Upper lobe of left lung (tissue), 6 donors: Measurements from ENCODE around the gene TPT1. TPM values are rescaled to one million over a fixed set of nuclear protein-coding genes. Genes with fewer than 3 reads are reported as not detected.

Experiments used
- ATAC-seq, 2 donors: fragments of 200-7000 bp; cut with Tn5 transposase; one replicate each; pipeline ENCODE4 v1.9.1; 2022; ENCODE audit warnings: mild to moderate bottlenecking in 2 of 2, moderate library complexity in 2 of 2; ENCODE audit not compliant: low FRiP score in 2 of 2
- DNase-seq, 2 donors: peaks; one replicate each; pipeline ENCODE4 v3.0.0-alpha.2; 2019 to 2020
- H3K27ac ChIP-seq, 4 donors: fragments of 200-600 bp; sonication (generic); one replicate each; pipeline ENCODE4 v1.5.1; 2016 to 2019
- H3K27me3 ChIP-seq, 4 donors: fragments of 200-600 bp; sonication (generic); one replicate each; pipeline ENCODE4 v1.5.1; 2017 to 2019
- H3K36me3 ChIP-seq, 4 donors: fragments of 200-600 bp; sonication (generic); one replicate each; pipeline ENCODE4 v1.5.1; 2016 to 2019
- H3K4me1 ChIP-seq, 4 donors: fragments of 200-600 bp; sonication (generic); one replicate each; pipeline ENCODE4 v1.5.1; 2018 to 2019
- H3K4me3 ChIP-seq, 4 donors: fragments of 200-600 bp; sonication (generic); one replicate each; pipeline ENCODE4 v1.5.1; 2017 to 2019; ENCODE audit warnings: mild to moderate bottlenecking in 2 of 4, moderate library complexity in 1 of 4
- H3K9me3 ChIP-seq, 4 donors: fragments of 200-600 bp; sonication (generic); one replicate each; pipeline ENCODE4 v1.5.1; 2018 to 2019
- CTCF ChIP-seq, 6 experiments: fragments of 450-650 bp in 4 of 6; fragments of 200-600 bp in 2 of 6; sonication (generic) in 2 of 6; IDR thresholded peaks; one replicate each; pipeline ENCODE4 v1.5.1; 2016 to 2019; ENCODE audit warnings: antibody characterized with exemption in 6 of 6
- EP300 ChIP-seq, 4 donors: sonication (generic); formaldehyde crosslinking; IDR thresholded peaks; one replicate each; pipeline ENCODE4 v1.5.1; 2017; ENCODE audit warnings: antibody characterized with exemption in 4 of 4, control low read depth in 2 of 4
- POLR2A ChIP-seq, 4 donors: fragments of 450-650 bp; IDR thresholded peaks; one replicate each; pipeline ENCODE4 v1.5.1; 2016 to 2017; ENCODE audit warnings: antibody characterized with exemption in 4 of 4, mild to moderate bottlenecking in 2 of 4
- POLR2AphosphoS5 ChIP-seq, 2 donors: sonication (generic); formaldehyde crosslinking; IDR thresholded peaks; one replicate each; pipeline ENCODE4 v1.5.1; 2017; ENCODE audit warnings: antibody characterized with exemption in 2 of 2
- WGBS, 2 donors: methylation state at CpG; one replicate each; pipeline ENCODE4 v1.1.5; 2017 to 2018; 5-methylcytosine and 5-hydroxymethylcytosine counted together
- total RNA-seq, 6 donors: library from RNA; depleted of rRNA in 4 of 6; stranded (reverse); fragments of >200 nt in 4 of 6; gene quantifications; one replicate each; pipeline versions ENCODE4 v1.1.0 to v1.2.1, GENCODE V29; 2016 to 2021
- donor health status: DM: no; HTN: no; CAD: no; lungs with moderate emphysema.
- donor health status: DM: no; HTN: yes; CAD: no; lungs with severe emphysema.

Gene TPT1
- total RNA-seq, 6 donors from 2014 or later = 1,931 to 4,546 (median 2,844) TPM

GRCh38 chr13:45341799-45342500 lies 967 bp upstream of the TPT1 start:
- Histone ChIP-seq H3K27me3 (no peaks in the 10 kb centered on the region), H3K36me3 (peaks cover 26 to 61% (median 33%) of the 10 kb centered on the region in 4 donors), H3K9me3 (no peaks in the 10 kb centered on the region), H3K4me3 (peak overlapping the region; percentile 49 to 95 (median 82)), H3K27ac (peak overlapping the region; percentile 100), H3K4me1 (peaks cover 33 to 43% (median 37%) of the 10 kb centered on the region in 4 donors)
- WGBS, 2 donors = 12 to 16% methylated on average over 14 to 17 of the region's 17 CpGs
- ATAC-seq (peak in 1 of 2 donors; percentile 26), DNase-seq (peak in 1 of 2 donors; percentile 72)
- TF ChIP-seq POLR2AphosphoS5 (IDR thresholded peaks at IDR 0.05) (peak; percentile 61 to 64), CTCF (IDR thresholded peaks at IDR 0.05) (no peak), POLR2A (IDR thresholded peaks at IDR 0.05) (no peak), EP300 (IDR thresholded peaks at IDR 0.05) (no peak)

- DNase-seq (peak; percentile 93 to 95), ATAC-seq (peak; percentile 85 to 87)
- 0% methylated on average over 14 to 42 of the region's 64 CpGs for WGBS, 2 donors
- H3K27ac ChIP-seq = peak overlapping the region; percentile 100
- no peaks in the 10 kb centered on the region for H3K9me3 ChIP-seq
- H3K27me3 ChIP-seq = no peaks in the 10 kb centered on the region
- peak overlapping the region; percentile 71 to 95 (median 84) for H3K4me3 ChIP-seq
- peaks cover 40 to 61% (median 41%) of the 10 kb centered on the region in 4 donors for H3K36me3 ChIP-seq
- TF ChIP-seq POLR2AphosphoS5 (IDR thresholded peaks at IDR 0.05) (peak; percentile 90), EP300 (IDR thresholded peaks at IDR 0.05) (peak in 3 of 4 donors; percentile 30 to 72 (median 33)), POLR2A (IDR thresholded peaks at IDR 0.05) (peak in 1 of 4 donors; percentile 63), CTCF (IDR thresholded peaks at IDR 0.05) (peak; percentile 26 to 83 (median 72))
- H3K4me1 ChIP-seq = peaks cover 45 to 57% (median 51%) of the 10 kb centered on the region in 4 donors
Observed at GRCh38 chr13:45340422-45341033, 455 bp downstream of the TPT1 start.

GRCh38 chr13:45339867-45340266 lies 1.1 kb downstream of the TPT1 start:
- DNase-seq (no peak), ATAC-seq (no peak)
- peak overlapping the region; percentile 100 for H3K27ac ChIP-seq
- peaks cover 36 to 61% (median 42%) of the 10 kb centered on the region in 4 donors for H3K36me3 ChIP-seq
- 8 to 10% methylated on average over 11 of the region's 11 CpGs for WGBS, 2 donors
- TF ChIP-seq EP300 (IDR thresholded peaks at IDR 0.05) = no peak
- no peak for TF ChIP-seq CTCF (IDR thresholded peaks at IDR 0.05)
- TF ChIP-seq POLR2AphosphoS5 (IDR thresholded peaks at IDR 0.05) = no peak
- no peak for TF ChIP-seq POLR2A (IDR thresholded peaks at IDR 0.05)
- H3K4me1 ChIP-seq = peaks cover 51 to 64% (median 58%) of the 10 kb centered on the region in 4 donors
- no peaks in the 10 kb centered on the region for H3K27me3 ChIP-seq
- no peaks in the 10 kb centered on the region for H3K9me3 ChIP-seq
- H3K4me3 ChIP-seq = peak overlapping the region; percentile 71 to 95 (median 84)

GRCh38 chr13:45339399-45339798 lies 1.6 kb downstream of the TPT1 start:
- Histone ChIP-seq H3K9me3 (no peaks in the 10 kb centered on the region), H3K27me3 (no peaks in the 10 kb centered on the region), H3K4me3 (peak overlapping the region; percentile 71 to 95 (median 84)), H3K27ac (peak overlapping the region in 3 of 4 donors; percentile 100), H3K36me3 (peaks cover 36 to 60% (median 45%) of the 10 kb centered on the region in 4 donors), H3K4me1 (peaks cover 56 to 69% (median 62%) of the 10 kb centered on the region in 4 donors)
- no peak for TF ChIP-seq POLR2A (IDR thresholded peaks at IDR 0.05)
- no peak for TF ChIP-seq CTCF (IDR thresholded peaks at IDR 0.05)
- TF ChIP-seq POLR2AphosphoS5 (IDR thresholded peaks at IDR 0.05) = no peak
- TF ChIP-seq EP300 (IDR thresholded peaks at IDR 0.05) = no peak
- ATAC-seq (no peak), DNase-seq (no peak)
